Endothelial cell of umbilical vein (primary cell): ENCODE measurements around the gene SNRPA. TPM values are rescaled to one million over a fixed set of nuclear protein-coding genes. Genes with fewer than 3 reads are reported as not detected.

Experiments used
- BruUV-seq: library from RNA; stranded (reverse); fragments of 400-500 nt; replicated peaks from 2 replicates; lab custom pipeline; 2021; lab: Mats Ljungman, UMichigan
- CTCF ChIA-PET: fragments of 300-600, 350-600 bp; sonication (Branson Sonifier 250); formaldehyde crosslinking; loops from one replicate; lab custom pipeline; 2021; ENCODE audit warnings: antibody characterized with exemption, inconsistent platforms; lab: Charles Lee
- POLR2A ChIA-PET: fragments of 300-600, 350-600 bp; sonication (Branson Sonifier 250); formaldehyde crosslinking; loops from one replicate; lab custom pipeline; 2021; ENCODE audit warnings: antibody characterized with exemption, inconsistent platforms; lab: Charles Lee
- DNase-seq: peaks from one replicate; pipeline ENCODE4 v3.0.0-alpha.2; 2011; ENCODE audit warnings: low read depth, low spot score
- FAIRE-seq: peaks from 2 replicates; lab custom pipeline; 2011; peaks lifted over from hg19 to GRCh38; lab: Jason Lieb, UNC
- H2AFZ ChIP-seq: 2 replicates; pipeline ENCODE4 v1.6.0; 2012; ENCODE audit warnings: low read depth, low read length, control low read depth, inconsistent platforms
- H3K27ac ChIP-seq: 2 replicates; pipeline ENCODE4 v1.5.1; 2011; ENCODE audit warnings: low read depth, mild to moderate bottlenecking, control low read depth, low read length, moderate library complexity; ENCODE audit not compliant: insufficient read depth
- H3K27me3 ChIP-seq, 2 experiments: 2 replicates each; pipeline versions ENCODE4 v1.6.0 to v1.6.1; 2011; ENCODE audit warnings: low read length in 2 of 2, mixed read lengths in 1 of 2; ENCODE audit not compliant: control insufficient read depth in 2 of 2, insufficient read depth in 2 of 2
- H3K36me3 ChIP-seq, 2 experiments: 2 replicates in 1 of 2; 3 replicates in 1 of 2; pipeline ENCODE4 v1.5.1; 2011; ENCODE audit warnings: low read length in 2 of 2, mild to moderate bottlenecking in 1 of 2, moderate library complexity in 1 of 2; ENCODE audit not compliant: control insufficient read depth in 2 of 2, insufficient read depth in 2 of 2; ENCODE audit errors: extremely low read depth in 1 of 2
- H3K4me1 ChIP-seq: 3 replicates; pipeline ENCODE4 v1.5.1; 2011; ENCODE audit warnings: mild to moderate bottlenecking, low read length; ENCODE audit not compliant: control insufficient read depth, insufficient read depth; ENCODE audit errors: extremely low read depth
- H3K4me2 ChIP-seq: 2 replicates; pipeline ENCODE4 v1.6.1; 2011; ENCODE audit warnings: low read length, control low read depth, mixed read lengths; ENCODE audit not compliant: insufficient read depth
- H3K4me3 ChIP-seq, 3 experiments: fragments of 200-600 bp in 1 of 3; sonication (generic), shearing (Covaris generic) in 1 of 3; replicated peaks in 1 of 3; 2 replicates each; pipeline ENCODE4 v1.5.1; 2011 to 2016; ENCODE audit warnings: control low read depth in 3 of 3, low read length in 3 of 3, mild to moderate bottlenecking in 2 of 3, inconsistent platforms in 1 of 3, low read depth in 1 of 3, moderate library complexity in 1 of 3; ENCODE audit not compliant: insufficient read depth in 1 of 3
- H3K79me2 ChIP-seq: 2 replicates; pipeline ENCODE4 v1.6.0; 2012; ENCODE audit warnings: low read length, inconsistent platforms; ENCODE audit not compliant: control insufficient read depth, insufficient read depth
- H3K9ac ChIP-seq: replicated peaks from 2 replicates; pipeline ENCODE3; 2011; ENCODE audit warnings: low read length, control low read depth; ENCODE audit not compliant: insufficient read depth; ENCODE audit errors: extremely low read depth
- H3K9me1 ChIP-seq: replicated peaks from 3 replicates; pipeline ENCODE4 v1.6.0; 2011; ENCODE audit warnings: mild to moderate bottlenecking, low read length; ENCODE audit not compliant: control insufficient read depth, insufficient read depth; ENCODE audit errors: extremely low read depth
- H3K9me3 ChIP-seq: replicated peaks from 2 replicates; pipeline ENCODE4 v1.5.1; 2012; ENCODE audit warnings: low read length, inconsistent platforms; ENCODE audit not compliant: control insufficient read depth, insufficient read depth
- H4K20me1 ChIP-seq: replicated peaks from 2 replicates; pipeline ENCODE3; 2011; ENCODE audit warnings: mild to moderate bottlenecking, low read length; ENCODE audit not compliant: control insufficient read depth, insufficient read depth; ENCODE audit errors: extremely low read depth
- EZH2 ChIP-seq: IDR thresholded peaks from 2 replicates; pipeline ENCODE4 v1.6.1; 2012; ENCODE audit warnings: borderline replicate concordance, low read depth, mild to moderate bottlenecking, moderate library complexity, low read length, inconsistent platforms; ENCODE audit not compliant: severe bottlenecking
- FOS ChIP-seq: IDR thresholded peaks from 2 replicates; pipeline ENCODE4 v1.6.1; 2011; ENCODE audit warnings: mild to moderate bottlenecking, low read length, moderate library complexity, borderline replicate concordance; ENCODE audit not compliant: insufficient read depth
- GATA2 ChIP-seq: IDR thresholded peaks from 2 replicates; pipeline ENCODE4 v1.7.0; 2011; ENCODE audit warnings: low read depth, mild to moderate bottlenecking, moderate library complexity, mixed read lengths, low read length; ENCODE audit not compliant: insufficient read length, insufficient read depth
- JUN ChIP-seq: IDR thresholded peaks from 2 replicates; pipeline ENCODE4 v1.6.1; 2011; ENCODE audit warnings: borderline replicate concordance, low read depth; ENCODE audit not compliant: insufficient read length, insufficient read depth
- MYC ChIP-seq: IDR thresholded peaks from one replicate; pipeline ENCODE4 v1.6.1; 2011; ENCODE audit warnings: mild to moderate bottlenecking, low read depth, low read length
- POLR2A ChIP-seq: IDR thresholded peaks from 2 replicates; pipeline ENCODE4 v1.6.1; 2012; ENCODE audit warnings: low read depth, mild to moderate bottlenecking, control low read depth, low read length
- POLR2AphosphoS5 ChIP-seq: IDR thresholded peaks from 2 replicates; pipeline ENCODE4 v1.6.1; 2012; ENCODE audit warnings: low read depth, mild to moderate bottlenecking, control low read depth, low read length, moderate library complexity; ENCODE audit not compliant: insufficient read depth
- dilution Hi-C: fragments of 300-500 bp; cut with MboI; formaldehyde crosslinking; loops from one replicate; pipeline ENCODE4 v1.15.0; 2019; ENCODE audit warnings: low sequenced_read_pairs; ENCODE audit not compliant: extremely low pct_ligation_motif_present
- intact Hi-C: fragments of 100-400 bp; cut with micrococcal nuclease; formaldehyde crosslinking; loops from one replicate; pipeline ENCODE4 v1.10.0; 2022
- polyA plus RNA-seq, 4 experiments: library from polyadenylated mRNA; depleted of rRNA in 3 of 4; stranded (reverse) in 3 of 4; unstranded in 1 of 4; fragments of >200 nt; gene quantifications; 2 replicates each; pipeline versions ENCODE4 v1.2.1 to v1.2.3, GENCODE V29; 2011 to 2012; ENCODE audit warnings: missing spikeins in 1 of 4
- total RNA-seq: library from RNA; stranded (reverse); gene quantifications from 2 replicates; pipeline ENCODE4 v1.2.3, GENCODE V29; 2021
- TF ChIP-seq, protein P1 (sequence below), 2 donors: IDR thresholded peaks; 1 replicate in 1 of 2; 2 replicates in 1 of 2; pipeline ENCODE4 v1.5.1; 2011; ENCODE audit warnings: low read length in 2 of 2, mild to moderate bottlenecking in 2 of 2, moderate library complexity in 2 of 2, control low read depth in 1 of 2, inconsistent platforms in 1 of 2, low read depth in 1 of 2; ENCODE audit not compliant: insufficient read depth in 1 of 2; ENCODE audit errors: extremely low read depth in 1 of 2
- TF ChIP-seq, protein P2 (sequence below): IDR thresholded peaks from 2 replicates; pipeline ENCODE4 v1.6.1; 2011; ENCODE audit not compliant: insufficient read depth, insufficient read length

Gene SNRPA
- total and polyA plus RNA-seq, 2 donors (not counting 3 experiments of a cell fraction or from before 2014, with no cell fraction given): 84.6 to 131 TPM

DNA sequence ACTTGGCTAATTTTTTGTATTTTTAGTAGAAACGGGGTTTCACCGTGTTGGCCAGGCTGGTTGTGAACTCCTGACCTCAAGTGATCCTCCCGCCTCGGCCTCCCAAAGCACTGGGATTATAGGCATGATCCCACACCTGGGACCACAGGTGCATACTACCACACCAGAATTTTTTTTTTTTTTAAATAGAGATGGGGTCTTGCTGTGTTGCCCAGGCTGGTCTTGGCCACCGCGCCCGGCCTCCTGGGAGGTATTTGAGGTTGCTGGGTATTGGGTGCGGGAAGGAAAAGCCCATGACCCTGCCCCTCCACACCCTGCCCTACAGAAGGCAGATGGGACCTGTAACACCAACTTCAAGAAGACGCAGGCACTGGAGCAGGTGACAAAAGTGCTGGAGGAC lies 14.3 kb upstream of the SNRPA start:
- Histone ChIP-seq H3K9me3 (no peaks in the 10 kb centered on the region), H3K79me2 (no peaks in the 10 kb centered on the region), H3K4me1 (no peaks in the 10 kb centered on the region), H3K9me1 (no peaks in the 10 kb centered on the region), H3K4me2 (no peak overlapping the region), H4K20me1 (no peaks in the 10 kb centered on the region), H3K9ac (no peak overlapping the region), H3K27me3 (no peaks in the 10 kb centered on the region), H2AFZ (no peak overlapping the region), H3K27ac (no peak overlapping the region), H3K36me3 (peaks cover 11 to 34% of the 10 kb centered on the region in 2 experiments), H3K4me3 (no peak overlapping the region)
- intact Hi-C loops: no loop called here
- POLR2A ChIA-PET: no interaction called here
- FAIRE-seq: no peak
- no peak for DNase-seq
- TF ChIP-seq, protein P1, sequence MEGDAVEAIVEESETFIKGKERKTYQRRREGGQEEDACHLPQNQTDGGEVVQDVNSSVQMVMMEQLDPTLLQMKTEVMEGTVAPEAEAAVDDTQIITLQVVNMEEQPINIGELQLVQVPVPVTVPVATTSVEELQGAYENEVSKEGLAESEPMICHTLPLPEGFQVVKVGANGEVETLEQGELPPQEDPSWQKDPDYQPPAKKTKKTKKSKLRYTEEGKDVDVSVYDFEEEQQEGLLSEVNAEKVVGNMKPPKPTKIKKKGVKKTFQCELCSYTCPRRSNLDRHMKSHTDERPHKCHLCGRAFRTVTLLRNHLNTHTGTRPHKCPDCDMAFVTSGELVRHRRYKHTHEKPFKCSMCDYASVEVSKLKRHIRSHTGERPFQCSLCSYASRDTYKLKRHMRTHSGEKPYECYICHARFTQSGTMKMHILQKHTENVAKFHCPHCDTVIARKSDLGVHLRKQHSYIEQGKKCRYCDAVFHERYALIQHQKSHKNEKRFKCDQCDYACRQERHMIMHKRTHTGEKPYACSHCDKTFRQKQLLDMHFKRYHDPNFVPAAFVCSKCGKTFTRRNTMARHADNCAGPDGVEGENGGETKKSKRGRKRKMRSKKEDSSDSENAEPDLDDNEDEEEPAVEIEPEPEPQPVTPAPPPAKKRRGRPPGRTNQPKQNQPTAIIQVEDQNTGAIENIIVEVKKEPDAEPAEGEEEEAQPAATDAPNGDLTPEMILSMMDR (IDR thresholded peaks at IDR 0.05; ENCODE audit: extremely low read depth in 1 of 2, insufficient read depth in 1 of 2, low read depth in 1 of 2, low read length in 2 of 2): no peak
- no peak for TF ChIP-seq GATA2
- no peak for TF ChIP-seq MYC
- no peak for TF ChIP-seq JUN
- dilution Hi-C loops: no loop called here
- BruUV-seq: no TSS peak
- CTCF ChIA-PET: no interaction called here

DNA sequence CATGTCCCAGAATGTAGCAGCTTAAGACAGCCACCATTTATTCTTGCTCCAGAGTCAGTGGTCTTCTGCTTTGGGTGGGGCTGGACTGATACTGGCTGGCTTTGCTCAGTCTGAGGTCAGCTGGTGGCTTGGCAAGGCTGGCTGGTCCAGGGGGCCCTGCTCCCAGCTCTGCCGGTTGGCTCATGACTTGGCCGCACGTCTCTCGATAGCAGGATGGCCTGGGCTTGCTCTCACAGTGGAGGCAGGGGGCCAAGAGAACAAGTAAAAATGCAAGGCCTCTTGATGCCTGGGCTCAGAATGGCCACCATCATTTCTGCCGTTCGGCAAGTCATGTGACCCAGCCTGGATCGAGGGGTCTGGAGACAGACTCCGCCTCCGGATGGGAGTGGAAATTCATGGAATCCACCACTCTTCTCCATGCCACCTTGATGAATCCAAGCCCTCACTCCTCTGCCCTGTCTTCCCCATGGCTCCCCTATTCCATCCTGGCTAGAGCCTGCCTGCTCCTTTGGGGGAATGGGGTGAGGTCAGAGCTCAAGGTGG lies 13.8 kb upstream of the SNRPA start:
- dilution Hi-C loops: no loop called here

More for the DNA sequence above, 13.8 kb upstream of the SNRPA start:
- no peak overlapping the region for H2AFZ ChIP-seq
- no peaks in the 10 kb centered on the region for H3K9me1 ChIP-seq
- FAIRE-seq: no peak
- H3K36me3 ChIP-seq: peaks cover 11 to 34% of the 10 kb centered on the region in 2 experiments
- no peak for DNase-seq
- H3K9ac ChIP-seq: no peak overlapping the region
- POLR2A ChIA-PET: no interaction called here
- TF ChIP-seq, protein P1 (IDR thresholded peaks at IDR 0.05; ENCODE audit: extremely low read depth in 1 of 2, insufficient read depth in 1 of 2, low read depth in 1 of 2, low read length in 2 of 2): no peak
- no peak for TF ChIP-seq MYC
- TF ChIP-seq, protein P2, sequence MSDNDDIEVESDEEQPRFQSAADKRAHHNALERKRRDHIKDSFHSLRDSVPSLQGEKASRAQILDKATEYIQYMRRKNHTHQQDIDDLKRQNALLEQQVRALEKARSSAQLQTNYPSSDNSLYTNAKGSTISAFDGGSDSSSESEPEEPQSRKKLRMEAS: no peak
- TF ChIP-seq JUN: no peak
- TF ChIP-seq POLR2A: no peak
- no peak for TF ChIP-seq FOS
- no peak for TF ChIP-seq GATA2
- no peak for TF ChIP-seq EZH2
- no peak for TF ChIP-seq POLR2AphosphoS5
- H4K20me1 ChIP-seq: no peaks in the 10 kb centered on the region
- H3K9me3 ChIP-seq: no peaks in the 10 kb centered on the region
- CTCF ChIA-PET: no interaction called here
- H3K4me2 ChIP-seq: no peak overlapping the region
- no peaks in the 10 kb centered on the region for H3K79me2 ChIP-seq
- no TSS peak for BruUV-seq
- no peaks in the 10 kb centered on the region for H3K27me3 ChIP-seq
- intact Hi-C loops: no loop called here
- H3K4me1 ChIP-seq: no peaks in the 10 kb centered on the region
- no peak overlapping the region for H3K27ac ChIP-seq
- no peak overlapping the region for H3K4me3 ChIP-seq
